Measurements from ENCODE around the gene GLP2R. TPM values are rescaled to one million over a fixed set of nuclear protein-coding genes. Genes with fewer than 3 reads are reported as not detected.

GLP2R gene
- total and polyA plus RNA-seq, 2 of the 8 experiments (the other 6 are each of a cell fraction or from before 2014, with no cell fraction given) = not detected

DNA sequence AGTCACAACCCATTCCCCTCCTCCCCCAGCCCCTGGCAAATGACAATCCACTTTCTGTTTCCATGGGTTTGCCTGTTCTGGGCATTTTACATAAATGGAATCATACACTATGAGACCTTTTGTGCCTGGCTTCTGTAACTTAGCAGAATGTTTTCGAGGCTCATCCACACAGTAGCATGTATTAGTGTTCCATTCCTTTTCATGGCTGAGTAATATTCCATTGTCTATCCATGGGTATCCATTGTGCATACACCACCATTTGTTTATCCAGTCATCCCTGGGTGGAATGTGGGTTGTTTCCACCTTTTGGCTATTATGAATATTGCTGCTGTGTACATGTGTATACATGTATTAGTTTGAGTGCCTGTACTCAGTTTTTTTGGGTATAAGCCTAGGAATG, 113.0 kb downstream of the GLP2R start:
- Histone ChIP-seq H3K14ac (ENCODE audit: insufficient read length) (no peak overlapping the region), H3K23ac (ENCODE audit: insufficient read length) (no peak overlapping the region), H2AFZ (ENCODE audit: low read length) (no peak overlapping the region), H3K56ac (replicated peaks; ENCODE audit: insufficient read length, low read depth, low read length) (no peak overlapping the region), H4K91ac (replicated peaks; ENCODE audit: insufficient read length, low read length) (no peak overlapping the region), H3K23me2 (ENCODE audit: low read depth, low read length) (no peaks in the 10 kb centered on the region), H3K79me1 (ENCODE audit: low read depth, low read length) (no peaks in the 10 kb centered on the region), H3K4me1 (replicated peaks in 1 of 4; ENCODE audit: control insufficient read depth in 3 of 4, insufficient read depth in 4 of 4, low read length in 3 of 4) (no peaks in the 10 kb centered on the region), H3K4me2 (ENCODE audit: insufficient read depth in 1 of 2, low read depth in 2 of 2, low read length in 2 of 2) (no peak overlapping the region), H3K4me3 (ENCODE audit: extremely low read depth in 1 of 4, insufficient read depth in 2 of 4, low read depth in 3 of 4, low read length in 4 of 4) (no peak overlapping the region), H3K4ac (replicated peaks; ENCODE audit: insufficient read length, low read depth, low read length) (no peak overlapping the region), H2BK12ac (ENCODE audit: low read depth, low read length) (no peak overlapping the region), H4K5ac (ENCODE audit: insufficient read length, low read depth, low read length) (no peak overlapping the region), H2AK5ac (ENCODE audit: low read depth, low read length) (no peak overlapping the region), H3K36me3 (ENCODE audit: control insufficient read depth in 2 of 4, insufficient read depth in 4 of 4, low read length in 3 of 4) (no peaks in the 10 kb centered on the region), H3K79me2 (ENCODE audit: control insufficient read depth in 1 of 2, insufficient read depth in 2 of 2, low read length in 2 of 2) (no peaks in the 10 kb centered on the region), H3K9me3 (ENCODE audit: insufficient read depth in 2 of 2, low read depth in 1 of 2, low read length in 1 of 2) (peaks cover 0 to 3% of the 10 kb centered on the region in 2 experiments; a peak in 2 of 4 replicates), H4K20me1 (replicated peaks in 1 of 2; ENCODE audit: control insufficient read depth in 1 of 2, insufficient read depth in 2 of 2, low read length in 2 of 2) (peaks cover 0 to 2% of the 10 kb centered on the region in 2 experiments), H2BK120ac (replicated peaks; ENCODE audit: low read depth, low read length) (no peak overlapping the region), H3K9ac (replicated peaks in 1 of 4; ENCODE audit: extremely low read depth in 1 of 4, low read depth in 3 of 4, low read length in 3 of 4) (no peak overlapping the region), H2BK20ac (ENCODE audit: low read length) (no peak overlapping the region), H3K27me3 (replicated peaks in 1 of 4; ENCODE audit: control insufficient read depth in 3 of 4, extremely low read depth in 1 of 4, insufficient read depth in 3 of 4, low read length in 3 of 4) (no peaks in the 10 kb centered on the region), H3K27ac (ENCODE audit: low read depth, low read length) (no peak overlapping the region), H4K8ac (ENCODE audit: extremely low read depth, insufficient read depth, low read length) (no peak overlapping the region), H2BK5ac (ENCODE audit: low read depth, low read length) (no peak overlapping the region), H3K18ac (ENCODE audit: extremely low read depth, low read length) (no peak overlapping the region), H2BK15ac (ENCODE audit: low read length) (no peak overlapping the region)
- no peak for FAIRE-seq
- POLR2A ChIA-PET (ENCODE audit: partially characterized antibody) = no interaction called here
- DNase-seq (ENCODE audit: low read depth in 1 of 2, low spot score in 2 of 2) = no peak
- CTCF ChIA-PET (ENCODE audit: partially characterized antibody) = interaction anchor here (0.6 to 7.6 kb wide), 4 partner anchors 11 to 209 kb away, joined by 3 to 75 read pairs (median 4); no protein-coding TSS in a partner anchor
- 87% methylated on average over 1 of the region's 1 CpG; no CpG with 5 or more reads in 1 of the 2 experiments for WGBS, 2 experiments (ENCODE audit: extremely low coverage in 1 of 2, insufficient coverage in 1 of 2, insufficient read length in 1 of 2, insufficient replicate concordance in 2 of 2, low coverage in 1 of 2, low lambda C conversion rate in 2 of 2, missing lambda C conversion rate in 1 of 2)
- TF ChIP-seq, protein P1, sequence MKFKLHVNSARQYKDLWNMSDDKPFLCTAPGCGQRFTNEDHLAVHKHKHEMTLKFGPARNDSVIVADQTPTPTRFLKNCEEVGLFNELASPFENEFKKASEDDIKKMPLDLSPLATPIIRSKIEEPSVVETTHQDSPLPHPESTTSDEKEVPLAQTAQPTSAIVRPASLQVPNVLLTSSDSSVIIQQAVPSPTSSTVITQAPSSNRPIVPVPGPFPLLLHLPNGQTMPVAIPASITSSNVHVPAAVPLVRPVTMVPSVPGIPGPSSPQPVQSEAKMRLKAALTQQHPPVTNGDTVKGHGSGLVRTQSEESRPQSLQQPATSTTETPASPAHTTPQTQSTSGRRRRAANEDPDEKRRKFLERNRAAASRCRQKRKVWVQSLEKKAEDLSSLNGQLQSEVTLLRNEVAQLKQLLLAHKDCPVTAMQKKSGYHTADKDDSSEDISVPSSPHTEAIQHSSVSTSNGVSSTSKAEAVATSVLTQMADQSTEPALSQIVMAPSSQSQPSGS (IDR thresholded peaks at IDR 0.05; ENCODE audit: low read length) = no peak
- TF ChIP-seq TBP (IDR thresholded peaks at IDR 0.05; ENCODE audit: low read depth, low read length) = no peak
- TF ChIP-seq RNF2 (IDR thresholded peaks at IDR 0.05; ENCODE audit: borderline replicate concordance, low read depth, low read length, missing control alignments, poor library complexity, severe bottlenecking) = no peak
- TF ChIP-seq RXRA (IDR thresholded peaks at IDR 0.05; ENCODE audit: insufficient read depth, low read depth, low read length) = no peak
- TF ChIP-seq NRF1 (IDR thresholded peaks at IDR 0.05; ENCODE audit: low read depth, low read length) = no peak
- TF ChIP-seq, protein P2, sequence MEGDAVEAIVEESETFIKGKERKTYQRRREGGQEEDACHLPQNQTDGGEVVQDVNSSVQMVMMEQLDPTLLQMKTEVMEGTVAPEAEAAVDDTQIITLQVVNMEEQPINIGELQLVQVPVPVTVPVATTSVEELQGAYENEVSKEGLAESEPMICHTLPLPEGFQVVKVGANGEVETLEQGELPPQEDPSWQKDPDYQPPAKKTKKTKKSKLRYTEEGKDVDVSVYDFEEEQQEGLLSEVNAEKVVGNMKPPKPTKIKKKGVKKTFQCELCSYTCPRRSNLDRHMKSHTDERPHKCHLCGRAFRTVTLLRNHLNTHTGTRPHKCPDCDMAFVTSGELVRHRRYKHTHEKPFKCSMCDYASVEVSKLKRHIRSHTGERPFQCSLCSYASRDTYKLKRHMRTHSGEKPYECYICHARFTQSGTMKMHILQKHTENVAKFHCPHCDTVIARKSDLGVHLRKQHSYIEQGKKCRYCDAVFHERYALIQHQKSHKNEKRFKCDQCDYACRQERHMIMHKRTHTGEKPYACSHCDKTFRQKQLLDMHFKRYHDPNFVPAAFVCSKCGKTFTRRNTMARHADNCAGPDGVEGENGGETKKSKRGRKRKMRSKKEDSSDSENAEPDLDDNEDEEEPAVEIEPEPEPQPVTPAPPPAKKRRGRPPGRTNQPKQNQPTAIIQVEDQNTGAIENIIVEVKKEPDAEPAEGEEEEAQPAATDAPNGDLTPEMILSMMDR (IDR thresholded peaks at IDR 0.05; ENCODE audit: control extremely low read depth in 1 of 3, insufficient read depth in 1 of 3, low read depth in 1 of 3, low read length in 3 of 3) = no peak
- no peak for TF ChIP-seq SUZ12 (IDR thresholded peaks at IDR 0.05; ENCODE audit: low read length)
- TF ChIP-seq, protein P3, sequence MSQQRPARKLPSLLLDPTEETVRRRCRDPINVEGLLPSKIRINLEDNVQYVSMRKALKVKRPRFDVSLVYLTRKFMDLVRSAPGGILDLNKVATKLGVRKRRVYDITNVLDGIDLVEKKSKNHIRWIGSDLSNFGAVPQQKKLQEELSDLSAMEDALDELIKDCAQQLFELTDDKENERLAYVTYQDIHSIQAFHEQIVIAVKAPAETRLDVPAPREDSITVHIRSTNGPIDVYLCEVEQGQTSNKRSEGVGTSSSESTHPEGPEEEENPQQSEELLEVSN (IDR thresholded peaks at IDR 0.05) = no peak

All from H1 (cell line).